HFF-Myc (cell line): ENCODE measurements around the gene KRT1.

Experiments used
- DNase-seq: peaks from one replicate; pipeline ENCODE4 v3.0.0-alpha.2; 2011; ENCODE audit warnings: low read depth; ENCODE audit errors: extremely low read depth
- H3K4me3 ChIP-seq: replicated peaks from 2 replicates; pipeline ENCODE4 v1.5.1; 2011; ENCODE audit warnings: low read depth, mild to moderate bottlenecking, control low read depth, low read length
- CTCF ChIP-seq: IDR thresholded peaks from 2 replicates; pipeline ENCODE4 v1.5.1; 2012; ENCODE audit warnings: mild to moderate bottlenecking, low read depth, low read length, control low read depth; ENCODE audit errors: missing control alignments

The KRT1 gene

GRCh38 chr12:52689239-52689638, 9.0 kb upstream of the KRT1 start:
- TF ChIP-seq CTCF: no peak
- no peak for DNase-seq
- H3K4me3 ChIP-seq: no peak overlapping the region

- no peak for TF ChIP-seq CTCF
- no peak for DNase-seq
- no peak overlapping the region for H3K4me3 ChIP-seq
Measured at GRCh38 chr12:52688481-52688880, 8.3 kb upstream of the KRT1 start.

- no peak for DNase-seq
- TF ChIP-seq CTCF: no peak
- no peak overlapping the region for H3K4me3 ChIP-seq
Measured at GRCh38 chr12:52687497-52688385, 7.5 kb upstream of the KRT1 start.

- DNase-seq: no peak
- TF ChIP-seq CTCF: no peak
Measured at GRCh38 chr12:52686756-52687487, 6.7 kb upstream of the KRT1 start.

GRCh38 chr12:52686063-52686462, 5.9 kb upstream of the KRT1 start:
- H3K4me3 ChIP-seq: no peak overlapping the region
- TF ChIP-seq CTCF: no peak
- DNase-seq: no peak

More at GRCh38 chr12:52686756-52687487, 6.7 kb upstream of the KRT1 start:
- H3K4me3 ChIP-seq: no peak overlapping the region

GRCh38 chr12:52685406-52685890, 5.2 kb upstream of the KRT1 start:
- no peak for DNase-seq
- no peak for TF ChIP-seq CTCF
- H3K4me3 ChIP-seq: no peak overlapping the region
